HFFc6 (cell line): Measurements from ENCODE around the gene BRINP2. TPM values are rescaled to one million over a fixed set of nuclear protein-coding genes. Genes with fewer than 3 reads are reported as not detected.
"Not testable (repeated sequence)": the region's sequence is repeated elsewhere in the genome, so short reads cannot be mapped to it uniquely, and the experiment has no call there.

Source experiments
- DNase-seq: peaks from one replicate; pipeline ENCODE4 v3.0.0-alpha.2; 2018
- H3K27ac Mint-ChIP-seq: 2 replicates; pipeline ENCODE4 v1.8.0; 2020; ENCODE audit warnings: mild to moderate bottlenecking, mixed read lengths
- H3K27me3 Mint-ChIP-seq: 2 replicates; pipeline ENCODE4 v1.8.0; 2021; ENCODE audit warnings: mild to moderate bottlenecking, moderate library complexity, mixed read lengths; ENCODE audit not compliant: insufficient read depth
- H3K36me3 Mint-ChIP-seq: 2 replicates; pipeline ENCODE4 v1.8.0; 2021; ENCODE audit warnings: low read depth, mixed read lengths
- H3K4me1 Mint-ChIP-seq: 2 replicates; pipeline ENCODE4 v1.8.0; 2020; ENCODE audit warnings: low read depth, mixed read lengths
- H3K4me3 Mint-ChIP-seq: 2 replicates; pipeline ENCODE4 v1.8.0; 2020; ENCODE audit warnings: mild to moderate bottlenecking, moderate library complexity, mixed read lengths
- H3K9me3 Mint-ChIP-seq: 2 replicates; pipeline ENCODE4 v1.8.0; 2020; ENCODE audit warnings: mild to moderate bottlenecking, mixed read lengths
- CTCF ChIP-seq: fragments of 200-600 bp; sonication (generic); IDR thresholded peaks from 2 replicates; pipeline ENCODE4 v1.5.0; 2021; ENCODE audit warnings: antibody characterized with exemption, mild to moderate bottlenecking
- total RNA-seq, 6 experiments: library from RNA; stranded (reverse); fragmentation: NEBNext Ultra II Directional; extraction: Animal tissue kit (Norgen Biotek cat#: 25700); gene quantifications; 2 replicates in 1 of 6; 3 replicates in 5 of 6; pipeline ENCODE4 v1.2.3, GENCODE V29; 2021

Gene BRINP2
- total RNA-seq, 6 experiments from 2014 or later: not detected

- no peak for TF ChIP-seq CTCF
- no peaks in the 10 kb centered on the region for H3K4me1 Mint-ChIP-seq
- H3K9me3 Mint-ChIP-seq: peaks cover 35% of the 10 kb centered on the region
- H3K36me3 Mint-ChIP-seq: no peaks in the 10 kb centered on the region
- H3K27ac Mint-ChIP-seq: no peak overlapping the region
- no peak overlapping the region for H3K4me3 Mint-ChIP-seq
- peaks cover 3% of the 10 kb centered on the region; the same call in 1 of the 2 replicates for H3K27me3 Mint-ChIP-seq
- DNase-seq: no peak
Observed at GRCh38 chr1:177311586-177311985, 140.8 kb downstream of the BRINP2 start.

- Mint-ChIP-seq H3K27me3 (peaks cover 3% of the 10 kb centered on the region; the same call in 1 of the 2 replicates), H3K27ac (no peak overlapping the region), H3K9me3 (peaks cover 22% of the 10 kb centered on the region), H3K4me1 (no peaks in the 10 kb centered on the region), H3K36me3 (no peaks in the 10 kb centered on the region), H3K4me3 (no peak overlapping the region)
- DNase-seq: no peak
- no peak for TF ChIP-seq CTCF
Observed at GRCh38 chr1:177315261-177315660, 144.5 kb downstream of the BRINP2 start.

- H3K27ac Mint-ChIP-seq: no peak overlapping the region
- no peaks in the 10 kb centered on the region for H3K36me3 Mint-ChIP-seq
- no peak for TF ChIP-seq CTCF
- peaks cover 3% of the 10 kb centered on the region; the same call in 1 of the 2 replicates for H3K27me3 Mint-ChIP-seq
- H3K4me1 Mint-ChIP-seq: no peaks in the 10 kb centered on the region
- no peak for DNase-seq
- peaks cover 27% of the 10 kb centered on the region for H3K9me3 Mint-ChIP-seq
- no peak overlapping the region for H3K4me3 Mint-ChIP-seq
Observed at GRCh38 chr1:177315761-177316160, 145.0 kb downstream of the BRINP2 start.

GRCh38 chr1:177321434-177321833 is 150.7 kb downstream of the BRINP2 start:
- H3K4me3 Mint-ChIP-seq, H3K4me1 Mint-ChIP-seq, H3K27ac Mint-ChIP-seq, H3K27me3 Mint-ChIP-seq, DNase-seq, H3K36me3 Mint-ChIP-seq: not testable (repeated sequence)
- peaks cover 33% of the 10 kb centered on the region for H3K9me3 Mint-ChIP-seq

- Mint-ChIP-seq H3K27me3 (peaks cover 2% of the 10 kb centered on the region; the same call in 1 of the 2 replicates), H3K36me3 (0 out of 2 replicates have a peak, but pooled peaks cover 4% of the 10 kb centered on the region), H3K9me3 (peaks cover 25% of the 10 kb centered on the region), H3K4me1 (no peaks in the 10 kb centered on the region), H3K27ac (no peak overlapping the region), H3K4me3 (no peak overlapping the region)
- TF ChIP-seq CTCF: no peak
- no peak for DNase-seq
Observed at GRCh38 chr1:177328251-177328650, 157.5 kb downstream of the BRINP2 start.

GRCh38 chr1:177329871-177330270 is 159.1 kb downstream of the BRINP2 start:
- Mint-ChIP-seq H3K4me1 (no peaks in the 10 kb centered on the region), H3K36me3 (0 out of 2 replicates have a peak, but pooled peaks cover 4% of the 10 kb centered on the region), H3K27me3 (no peaks in the 10 kb centered on the region), H3K4me3 (no peak overlapping the region), H3K9me3 (peaks cover 38% of the 10 kb centered on the region), H3K27ac (no peak overlapping the region)
- no peak for DNase-seq
- TF ChIP-seq CTCF: no peak

Other genes starting within 250 kb of the BRINP2 start
- not detected for gene ASTN1, start 6.2 kb upstream of the BRINP2 start, total RNA-seq